ENCODE data around the gene ROBO4.

The ROBO4 gene

GRCh38 chr11:124874571-124875255, 23.0 kb downstream of the ROBO4 start:
- ChIA-PET CTCF (interaction anchor here (0.7 to 2.1 kb wide), 2 partner anchors 13 to 231 kb away, joined by 3 to 19 read pairs; no protein-coding TSS in a partner anchor), POLR2A (no interaction called here)
- no peak for TF ChIP-seq CTCF (IDR thresholded peaks at IDR 0.05; ENCODE audit: control extremely low read depth, extremely low read depth, low read depth, missing control alignments)
- no peak for DNase-seq (ENCODE audit: extremely low spot score)

GRCh38 chr11:124873951-124874350, 23.7 kb downstream of the ROBO4 start:
- no peak for DNase-seq (ENCODE audit: extremely low spot score)
- TF ChIP-seq CTCF (IDR thresholded peaks at IDR 0.05; ENCODE audit: control extremely low read depth, extremely low read depth, low read depth, missing control alignments), result no peak
- CTCF ChIA-PET, result interaction anchor here (0.7 kb wide), 1 partner anchor 230 kb away, joined by 3 read pairs; no protein-coding TSS in a partner anchor
- POLR2A ChIA-PET, result no interaction called here

- ChIA-PET CTCF (no interaction called here), POLR2A (no interaction called here)
- no peak for DNase-seq (ENCODE audit: extremely low spot score)
- TF ChIP-seq CTCF (IDR thresholded peaks at IDR 0.05; ENCODE audit: control extremely low read depth, extremely low read depth, low read depth, missing control alignments), result no peak
These were observed 24.9 kb downstream of the ROBO4 start for GRCh38 chr11:124872741-124873140.

- ChIA-PET POLR2A (no interaction called here), CTCF (interaction anchor here (1.3 kb wide), 1 partner anchor 13 kb away, joined by 3 read pairs; no protein-coding TSS in a partner anchor)
- no peak for TF ChIP-seq CTCF (IDR thresholded peaks at IDR 0.05; ENCODE audit: control extremely low read depth, extremely low read depth, low read depth, missing control alignments)
- no peak for DNase-seq (ENCODE audit: extremely low spot score)
These were observed 25.4 kb downstream of the ROBO4 start for GRCh38 chr11:124872280-124872679.

GRCh38 chr11:124870430-124870829, 27.2 kb downstream of the ROBO4 start:
- no peak for TF ChIP-seq CTCF (IDR thresholded peaks at IDR 0.05; ENCODE audit: control extremely low read depth, extremely low read depth, low read depth, missing control alignments)
- DNase-seq (ENCODE audit: extremely low spot score), result no peak
- ChIA-PET CTCF (interaction anchor here (1.5 kb wide), 1 partner anchor 177 kb away, joined by 3 read pairs; no protein-coding TSS in a partner anchor), POLR2A (no interaction called here)

- POLR2A ChIA-PET, result no interaction called here
- TF ChIP-seq CTCF (IDR thresholded peaks at IDR 0.05; ENCODE audit: control extremely low read depth, extremely low read depth, low read depth, missing control alignments), result no peak
- DNase-seq (ENCODE audit: extremely low spot score), result no peak
- CTCF ChIA-PET, result interaction anchor here (0.9 kb wide), 1 partner anchor 201 kb away, joined by 3 read pairs; no protein-coding TSS in a partner anchor
These were observed 27.7 kb downstream of the ROBO4 start for GRCh38 chr11:124869856-124870387.
